Neural cell (in vitro differentiated cells): ENCODE results near the gene MSANTD4. TPM values are rescaled to one million over a fixed set of nuclear protein-coding genes. Genes with fewer than 3 reads are reported as not detected.

Experiments
- H2AFZ ChIP-seq: fragments of 200-600, 300-800 bp; sonication (generic), shearing (Covaris generic); 2 replicates; pipeline ENCODE4 v1.6.0; 2014; ENCODE audit warnings: low read depth, mild to moderate bottlenecking, antibody characterized with exemption, low read length, moderate library complexity
- H3F3A ChIP-seq: fragments of 200-600 bp; shearing (Covaris generic); 2 replicates; pipeline ENCODE4 v1.6.1; 2016; ENCODE audit warnings: mild to moderate bottlenecking, moderate library complexity, mixed read lengths, antibody characterized with exemption, low read length; ENCODE audit not compliant: insufficient read depth, poor library complexity, severe bottlenecking
- H3K27ac ChIP-seq: fragments of 200-600, 300-800 bp; sonication (generic), shearing (Covaris generic); 2 replicates; pipeline ENCODE4 v1.5.1; 2014; ENCODE audit warnings: mild to moderate bottlenecking, low read length, moderate library complexity
- H3K27me3 ChIP-seq: fragments of 300-800, 200-600 bp; sonication (generic), shearing (Covaris generic); 2 replicates; pipeline ENCODE4 v1.6.0; 2014; ENCODE audit warnings: mild to moderate bottlenecking, low read depth, low read length, moderate library complexity; ENCODE audit not compliant: insufficient read depth
- H3K36me3 ChIP-seq: fragments of 300-800, 200-600 bp; sonication (generic), shearing (Covaris generic); 2 replicates; pipeline ENCODE4 v1.5.1; 2014; ENCODE audit warnings: mild to moderate bottlenecking, antibody characterized with exemption, low read length, moderate library complexity; ENCODE audit not compliant: insufficient read depth
- H3K4me2 ChIP-seq: fragments of 300-800, 200-600 bp; sonication (generic), shearing (Covaris generic); 2 replicates; pipeline ENCODE4 v1.6.0; 2014; ENCODE audit warnings: mild to moderate bottlenecking, low read length
- H3K4me3 ChIP-seq: fragments of 300-800, 200-600 bp; sonication (generic), shearing (Covaris generic); 2 replicates; pipeline ENCODE4 v1.5.1; 2014; ENCODE audit warnings: mild to moderate bottlenecking, low read length, moderate library complexity
- H3K79me2 ChIP-seq: fragments of 200-600 bp; shearing (Covaris generic); replicated peaks from 2 replicates; pipeline ENCODE4 v1.6.0; 2014; ENCODE audit warnings: mild to moderate bottlenecking, low read length, moderate library complexity; ENCODE audit not compliant: insufficient read depth
- H3K9ac ChIP-seq: fragments of 300-800, 200-600 bp; sonication (generic), shearing (Covaris generic); 2 replicates; pipeline ENCODE4 v1.6.1; 2016; ENCODE audit warnings: mild to moderate bottlenecking, low read length, mixed read lengths
- H3K9me2 ChIP-seq: fragments of 200-600 bp; shearing (Covaris generic); 2 replicates; pipeline ENCODE4 v1.6.1; 2016; ENCODE audit warnings: mild to moderate bottlenecking, low read length, mixed read lengths; ENCODE audit not compliant: insufficient read depth
- H3K9me3 ChIP-seq: fragments of 200-600, 300-800 bp; sonication (generic), shearing (Covaris generic); 2 replicates; pipeline ENCODE4 v1.6.1; 2016; ENCODE audit warnings: mild to moderate bottlenecking, mixed run types, low read length, moderate library complexity, mixed read lengths
- H4K20me1 ChIP-seq: fragments of 200-600 bp; shearing (Covaris generic); 2 replicates; pipeline ENCODE4 v1.6.1; 2016; ENCODE audit warnings: mild to moderate bottlenecking, mixed run types; ENCODE audit not compliant: insufficient read depth
- SMC3 ChIP-seq: fragments of 450-650 bp; conservative IDR thresholded peaks from 2 replicates; pipeline ENCODE4 v1.6.1; 2014; ENCODE audit warnings: antibody characterized with exemption, mild to moderate bottlenecking, moderate library complexity; ENCODE audit not compliant: poor library complexity
- polyA plus RNA-seq: library from polyadenylated mRNA; depleted of rRNA; stranded (reverse); fragments of >200 nt; gene quantifications from 2 replicates; pipeline ENCODE4 v1.2.3, GENCODE V29; 2014
- small RNA-seq, 3 experiments: library from RNA; depleted of rRNA; stranded (forward); fragments of <200 nt; gene quantifications; one replicate each; pipeline ENCODE3, GENCODE V24; 2012
- TF ChIP-seq, protein P1 (sequence below): fragments of 450-650 bp; IDR thresholded peaks from 2 replicates; pipeline ENCODE4 v1.5.1; 2014; ENCODE audit warnings: antibody characterized with exemption, mild to moderate bottlenecking, moderate library complexity; ENCODE audit not compliant: poor library complexity, severe bottlenecking

Gene MSANTD4
- polyA plus RNA-seq, 1 donor from 2014 or later = 48.4 TPM

GRCh38 chr11:105960252-105961245 is 61.5 kb downstream of the MSANTD4 start:
- H2AFZ ChIP-seq = no peak overlapping the region
- no peak overlapping the region for H3K27ac ChIP-seq
- H3K9ac ChIP-seq = no peak overlapping the region

More at GRCh38 chr11:105960252-105961245, 61.5 kb downstream of the MSANTD4 start:
- no peaks in the 10 kb centered on the region for H3F3A ChIP-seq
- H3K4me3 ChIP-seq = no peak overlapping the region
- H3K9me3 ChIP-seq = no peaks in the 10 kb centered on the region
- no peaks in the 10 kb centered on the region for H3K27me3 ChIP-seq
- TF ChIP-seq SMC3 = no peak
- TF ChIP-seq, protein P1, sequence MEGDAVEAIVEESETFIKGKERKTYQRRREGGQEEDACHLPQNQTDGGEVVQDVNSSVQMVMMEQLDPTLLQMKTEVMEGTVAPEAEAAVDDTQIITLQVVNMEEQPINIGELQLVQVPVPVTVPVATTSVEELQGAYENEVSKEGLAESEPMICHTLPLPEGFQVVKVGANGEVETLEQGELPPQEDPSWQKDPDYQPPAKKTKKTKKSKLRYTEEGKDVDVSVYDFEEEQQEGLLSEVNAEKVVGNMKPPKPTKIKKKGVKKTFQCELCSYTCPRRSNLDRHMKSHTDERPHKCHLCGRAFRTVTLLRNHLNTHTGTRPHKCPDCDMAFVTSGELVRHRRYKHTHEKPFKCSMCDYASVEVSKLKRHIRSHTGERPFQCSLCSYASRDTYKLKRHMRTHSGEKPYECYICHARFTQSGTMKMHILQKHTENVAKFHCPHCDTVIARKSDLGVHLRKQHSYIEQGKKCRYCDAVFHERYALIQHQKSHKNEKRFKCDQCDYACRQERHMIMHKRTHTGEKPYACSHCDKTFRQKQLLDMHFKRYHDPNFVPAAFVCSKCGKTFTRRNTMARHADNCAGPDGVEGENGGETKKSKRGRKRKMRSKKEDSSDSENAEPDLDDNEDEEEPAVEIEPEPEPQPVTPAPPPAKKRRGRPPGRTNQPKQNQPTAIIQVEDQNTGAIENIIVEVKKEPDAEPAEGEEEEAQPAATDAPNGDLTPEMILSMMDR = no peak
- H3K79me2 ChIP-seq = no peaks in the 10 kb centered on the region
- no peaks in the 10 kb centered on the region for H3K9me2 ChIP-seq
- no peak overlapping the region for H3K4me2 ChIP-seq
- H3K36me3 ChIP-seq = no peaks in the 10 kb centered on the region
- H4K20me1 ChIP-seq = no peaks in the 10 kb centered on the region

Small RNAs within 50 kb of the gene (small RNA-seq; reads per million reads assigned to genes)
- gene RNU6-277P = 0 reads per million in 3 experiments

Other genes starting within 250 kb of the MSANTD4 start
- gene KBTBD3, start 55.1 kb upstream of the MSANTD4 start, polyA plus RNA-seq = 3.1 and 7.3 TPM in 2 replicates
- gene AASDHPPT, start 55.4 kb upstream of the MSANTD4 start, polyA plus RNA-seq = 275 and 322 TPM in 2 replicates